ENCODE results near the gene JMJD1C.
"Not testable (repeated sequence)": the region's sequence is repeated elsewhere in the genome, so short reads cannot be mapped to it uniquely, and the experiment has no call there.

Gene JMJD1C

DNA sequence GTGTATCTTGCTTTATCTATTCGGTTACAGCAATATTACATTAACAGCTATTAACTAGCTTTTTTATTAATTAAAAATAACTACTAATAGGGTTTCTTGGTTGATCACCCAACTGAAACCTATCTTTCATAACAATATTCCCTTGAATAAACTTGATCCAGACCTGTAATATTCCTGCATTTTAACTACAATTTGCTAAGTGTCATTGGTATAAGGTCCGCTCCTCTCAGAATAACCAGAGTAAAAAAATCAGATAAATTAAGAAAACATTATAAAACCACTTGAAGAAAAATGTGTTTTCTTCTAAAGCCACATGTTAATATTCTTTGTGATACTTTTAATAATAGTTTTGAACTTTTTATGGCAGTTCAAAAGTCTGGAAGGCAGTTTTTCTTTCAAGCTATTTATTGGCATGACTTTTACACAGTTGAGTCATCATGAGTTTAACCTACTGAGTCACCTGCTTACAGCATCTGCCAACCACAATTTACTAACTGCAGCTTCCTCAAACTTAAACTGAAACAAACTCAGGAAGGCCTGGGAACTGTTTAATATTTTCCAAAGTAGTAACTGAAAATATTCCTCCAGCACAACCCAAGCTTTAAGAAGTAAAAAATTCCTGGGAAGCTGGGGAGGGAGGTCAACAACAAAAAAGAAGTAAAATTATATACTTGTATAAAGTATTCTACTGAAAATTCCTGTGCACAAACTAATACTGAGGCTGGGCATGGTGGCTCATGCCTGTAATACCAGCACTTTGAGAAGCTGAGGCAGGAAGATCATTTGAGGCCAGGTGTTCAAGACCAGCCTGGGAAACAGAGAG is 229.5 kb downstream of the JMJD1C start:
- in situ Hi-C loops (cut with MboI; ENCODE audit: low sequenced_read_pairs): no loop called here

DNA sequence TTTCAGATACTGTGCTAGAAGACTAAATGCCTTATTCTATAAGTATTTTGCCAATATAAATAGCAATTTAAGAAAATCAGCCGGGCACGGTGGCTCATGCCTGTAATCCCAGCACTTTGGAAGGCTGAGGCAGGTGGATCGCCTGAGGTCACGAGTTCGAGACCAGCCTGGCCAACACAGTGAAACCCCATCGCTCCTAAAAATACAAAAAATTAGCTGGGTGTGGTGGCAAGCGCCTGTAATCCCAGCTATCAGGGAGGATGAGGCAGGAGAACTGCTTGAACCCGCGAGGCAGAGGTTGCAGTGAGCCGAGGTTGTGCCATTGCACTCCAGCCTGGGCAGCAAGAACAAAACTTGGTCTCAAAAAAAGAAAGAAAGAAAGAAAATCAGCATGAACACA is 230.6 kb downstream of the JMJD1C start:
- in situ Hi-C loops (cut with MboI; ENCODE audit: low sequenced_read_pairs): not testable (repeated sequence)

DNA sequence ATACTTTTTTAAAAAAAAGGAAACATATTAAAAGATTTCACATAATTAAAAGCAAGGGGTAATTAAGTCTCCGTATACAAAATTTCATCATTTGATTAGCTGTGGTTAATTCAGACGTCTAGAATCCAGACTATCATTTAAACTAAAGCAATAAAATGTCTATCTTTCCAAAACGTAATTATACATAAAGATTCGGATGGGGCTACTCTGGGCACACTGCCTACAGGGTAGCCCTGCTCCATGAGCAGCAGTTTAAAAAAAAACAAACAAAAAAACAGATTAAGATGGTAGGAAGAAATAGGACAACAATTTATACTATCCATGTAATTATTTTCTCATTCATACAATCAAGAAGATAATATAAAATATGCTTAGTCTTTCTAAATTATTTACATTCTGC is 236.6 kb downstream of the JMJD1C start:
- in situ Hi-C loops (cut with MboI; ENCODE audit: low sequenced_read_pairs): no loop called here

DNA sequence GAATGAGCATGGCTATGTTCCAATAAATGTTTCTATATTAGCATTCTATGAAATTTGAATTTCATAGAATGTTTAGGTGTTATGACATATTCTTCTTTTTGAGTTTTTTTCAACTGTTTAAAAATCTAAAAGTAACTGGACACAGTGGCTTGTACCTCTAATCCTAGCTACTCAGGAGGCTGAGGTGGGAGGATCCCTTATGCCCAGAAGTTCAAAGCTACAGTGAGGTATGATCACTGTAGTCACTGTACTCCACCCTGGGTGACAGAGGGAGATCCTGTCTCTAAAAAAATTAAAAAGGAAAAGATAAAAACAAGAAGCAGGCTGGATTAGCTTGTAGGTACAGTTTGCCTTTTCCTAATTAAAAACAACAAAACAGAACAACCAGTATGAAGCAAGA is 237.5 kb downstream of the JMJD1C start:
- in situ Hi-C loops (cut with MboI; ENCODE audit: low sequenced_read_pairs): no loop called here

DNA sequence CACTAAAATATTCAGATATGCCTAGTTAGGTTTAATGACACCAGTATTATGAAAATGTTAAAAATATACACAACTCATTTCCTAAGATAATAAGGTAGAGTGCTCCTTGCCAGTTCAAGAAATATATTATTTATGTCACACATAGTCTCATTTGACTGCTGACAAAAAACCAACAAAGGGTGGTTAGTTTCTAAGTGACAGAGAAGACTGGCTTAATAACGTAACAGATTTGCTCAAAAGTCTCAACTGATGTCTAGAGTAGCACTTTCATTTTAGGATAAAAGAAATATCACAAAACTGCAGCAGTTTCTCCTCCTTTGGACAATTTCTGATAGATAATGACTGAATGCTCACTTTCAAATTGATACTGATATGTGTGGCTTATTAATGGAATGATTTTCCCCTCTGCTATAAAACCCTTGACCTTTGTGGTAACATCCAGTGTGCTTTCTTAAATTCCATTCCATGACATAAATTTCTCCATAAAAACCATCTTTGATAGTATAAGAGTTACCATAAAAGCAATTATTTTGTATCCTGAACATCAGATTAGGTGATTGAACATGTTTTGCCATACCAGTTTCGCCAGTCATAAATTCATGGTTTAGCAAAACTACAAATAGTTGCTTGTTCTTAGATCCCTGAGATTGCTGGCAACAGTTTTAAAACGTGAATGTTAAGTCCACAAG is 238.4 kb downstream of the JMJD1C start:
- in situ Hi-C loops (cut with MboI; ENCODE audit: low sequenced_read_pairs): no loop called here

DNA sequence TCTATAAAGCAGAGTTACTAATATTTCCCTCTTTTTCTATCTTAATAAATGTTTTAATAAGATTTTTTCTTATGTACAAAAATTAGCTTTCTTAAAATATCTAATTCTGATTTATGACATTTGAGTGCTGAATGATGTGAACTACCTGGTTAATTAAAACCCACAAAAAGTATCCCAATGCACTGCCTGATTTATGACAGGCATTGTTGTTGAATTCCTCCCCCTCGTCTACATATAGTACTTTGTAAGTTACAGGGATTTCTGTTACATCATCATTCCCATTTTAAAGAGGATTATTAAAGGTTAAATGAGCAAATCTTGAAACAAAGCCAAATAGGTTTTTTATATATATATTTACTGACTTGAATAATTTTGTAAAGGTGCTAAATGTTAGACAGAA is 241.5 kb downstream of the JMJD1C start:
- in situ Hi-C loops (cut with MboI; ENCODE audit: low sequenced_read_pairs): loop anchor here (25.0 kb wide), 1 partner anchor 388 kb away; no protein-coding TSS in a partner anchor

DNA sequence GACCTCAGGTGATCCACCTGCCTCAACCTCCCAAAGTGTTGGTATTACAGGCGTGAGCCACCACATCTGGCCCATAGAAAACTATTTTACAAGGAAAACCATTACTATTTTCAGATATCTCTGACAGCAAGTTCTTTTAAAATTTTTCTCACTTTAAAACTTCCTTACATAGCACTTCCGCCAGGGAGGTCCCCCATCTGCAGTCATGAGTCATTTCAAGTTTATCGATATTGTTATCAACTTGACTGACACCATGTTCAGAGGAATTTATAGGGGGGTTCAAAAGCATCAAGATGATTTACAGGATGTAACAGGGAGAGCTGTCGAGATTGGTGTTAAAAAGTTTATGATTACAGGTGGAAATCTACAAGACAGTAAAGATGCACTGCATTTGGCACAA is 243.8 kb downstream of the JMJD1C start:
- in situ Hi-C loops (cut with MboI; ENCODE audit: low sequenced_read_pairs): loop anchor here (25.0 kb wide), 1 partner anchor 390 kb away; no protein-coding TSS in a partner anchor

DNA sequence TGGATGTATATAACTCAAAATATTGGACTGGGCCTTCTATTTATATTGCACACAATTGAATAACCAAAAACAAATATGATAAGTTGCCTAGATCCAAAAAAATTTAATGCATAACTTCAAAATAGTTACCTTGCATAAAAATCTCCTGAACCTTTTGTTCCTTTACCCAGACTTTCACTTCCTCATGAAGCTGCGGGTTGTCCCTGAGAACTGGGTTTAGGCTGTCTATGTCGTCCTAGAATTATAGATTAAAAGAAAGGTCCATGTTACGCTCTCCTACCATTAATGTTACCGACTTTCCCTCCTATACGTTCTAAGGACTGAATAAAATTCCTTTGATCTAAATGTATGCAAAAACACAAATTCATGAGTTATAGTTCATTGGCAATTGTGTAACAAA is 246.0 kb downstream of the JMJD1C start:
- in situ Hi-C loops (cut with MboI; ENCODE audit: low sequenced_read_pairs): loop anchor here (25.0 kb wide), 1 partner anchor 393 kb away; no protein-coding TSS in a partner anchor

DNA sequence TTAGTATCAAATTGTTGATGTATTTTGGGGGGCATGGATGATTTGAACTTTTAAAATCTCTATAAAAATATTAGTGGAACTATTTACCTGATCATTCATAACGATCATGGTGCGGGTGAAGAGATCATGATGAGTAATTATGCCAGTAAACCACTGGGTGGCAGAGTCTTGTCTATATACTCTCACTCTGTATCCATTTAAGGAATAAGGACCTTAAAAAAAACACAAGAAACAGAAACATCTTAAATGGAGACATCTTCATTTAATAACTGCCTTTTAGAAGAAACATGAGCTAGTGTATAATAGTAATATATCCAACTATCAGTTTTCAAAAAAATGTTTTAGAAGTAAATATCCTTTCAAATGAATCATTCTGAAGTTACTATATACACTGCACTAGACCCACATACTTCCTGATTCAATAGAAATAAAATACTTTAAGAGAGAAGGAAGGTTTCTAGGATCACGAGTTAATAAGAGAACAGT is 248.6 kb downstream of the JMJD1C start:
- in situ Hi-C loops (cut with MboI; ENCODE audit: low sequenced_read_pairs): loop anchor here (25.0 kb wide), 1 partner anchor 395 kb away; no protein-coding TSS in a partner anchor

DNA sequence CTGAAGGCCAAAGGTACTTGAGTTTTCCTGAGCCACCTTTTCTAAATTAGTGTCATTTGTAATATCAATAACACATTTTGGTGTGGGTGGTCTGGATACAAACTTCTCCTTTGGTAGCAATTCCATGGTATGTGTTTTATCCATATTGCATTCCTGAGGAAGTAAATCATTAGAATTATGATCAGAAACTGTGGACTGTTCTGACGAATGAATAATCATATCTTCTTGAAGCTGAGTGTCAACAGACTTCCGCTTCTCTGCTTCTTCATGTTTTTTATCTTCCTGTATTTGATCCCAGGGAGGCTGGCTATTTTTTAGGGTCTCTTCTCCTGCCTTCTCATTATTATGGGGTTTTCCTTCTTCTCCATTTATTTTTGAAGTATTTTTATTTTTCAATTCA is 251.2 kb downstream of the JMJD1C start:
- in situ Hi-C loops (cut with MboI; ENCODE audit: low sequenced_read_pairs): loop anchor here (25.0 kb wide), 1 partner anchor 398 kb away; no protein-coding TSS in a partner anchor

DNA sequence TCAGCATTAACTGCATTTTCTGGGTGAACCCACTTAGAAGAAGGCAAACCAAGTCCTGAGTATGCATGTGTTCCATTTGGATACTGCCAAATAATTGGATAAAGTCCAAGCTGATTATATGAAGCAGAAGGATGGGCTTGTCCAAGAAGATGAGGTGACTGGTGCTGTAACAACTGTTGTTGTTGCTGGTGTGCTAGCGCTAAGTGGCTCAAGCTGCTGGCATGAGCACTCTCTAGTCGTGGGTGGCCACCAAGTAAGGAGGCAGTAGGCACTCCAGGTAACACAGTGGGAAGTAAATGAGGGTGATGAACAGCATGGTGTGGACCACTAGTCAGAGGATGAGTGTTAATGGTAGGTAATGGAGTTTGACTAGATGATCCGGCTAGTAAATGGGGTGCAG is 252.3 kb downstream of the JMJD1C start:
- in situ Hi-C loops (cut with MboI; ENCODE audit: low sequenced_read_pairs): loop anchor here (25.0 kb wide), 1 partner anchor 399 kb away; no protein-coding TSS in a partner anchor

DNA sequence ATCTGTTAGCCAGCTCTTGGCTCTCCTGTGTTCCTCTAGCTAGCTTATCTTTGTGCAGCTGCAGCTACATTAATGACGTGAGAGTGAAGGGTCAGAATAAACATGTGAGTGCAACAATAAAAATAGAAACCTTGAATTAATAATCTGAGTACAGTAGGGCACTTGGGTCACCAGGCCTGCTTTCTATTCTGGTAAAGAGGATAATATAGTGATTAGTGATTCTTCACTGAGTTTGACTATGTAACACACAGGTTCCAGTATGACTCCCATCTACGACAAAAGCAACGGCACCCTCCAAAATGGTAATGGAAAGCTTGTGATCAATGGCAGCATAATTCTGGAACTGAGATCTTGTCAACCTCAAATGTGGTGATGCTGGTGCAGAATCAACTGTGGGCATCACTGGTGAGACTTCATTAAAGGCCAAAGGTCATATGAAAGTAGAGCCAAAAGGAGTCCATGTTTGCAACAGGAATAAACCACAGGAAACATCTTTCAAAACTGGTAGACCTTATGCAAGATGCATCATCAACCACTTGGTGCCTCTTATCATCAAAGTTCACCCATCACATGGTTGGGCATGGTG is 255.1 kb downstream of the JMJD1C start:
- in situ Hi-C loops (cut with MboI; ENCODE audit: low sequenced_read_pairs): loop anchor here (25.0 kb wide), 1 partner anchor 402 kb away; no protein-coding TSS in a partner anchor

DNA sequence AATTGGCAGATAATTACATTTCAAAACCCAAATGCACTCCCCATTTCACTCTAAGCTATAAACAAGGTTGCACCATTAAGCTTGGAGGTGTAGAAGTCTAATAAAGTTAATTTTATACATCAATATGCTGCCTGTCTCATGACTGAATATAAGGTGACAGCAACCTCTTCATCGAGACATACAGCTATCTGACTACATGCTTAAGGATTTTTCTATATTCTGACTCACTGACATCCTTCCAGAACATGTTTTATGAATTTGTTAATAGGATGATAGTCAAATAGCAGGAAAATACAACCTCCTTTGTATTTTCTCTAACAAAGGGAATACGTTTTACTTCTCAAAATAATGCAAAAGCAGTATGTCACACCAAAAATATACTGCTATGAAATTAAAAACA is 256.1 kb downstream of the JMJD1C start:
- in situ Hi-C loops (cut with MboI; ENCODE audit: low sequenced_read_pairs): loop anchor here (25.0 kb wide), 1 partner anchor 403 kb away; no protein-coding TSS in a partner anchor

DNA sequence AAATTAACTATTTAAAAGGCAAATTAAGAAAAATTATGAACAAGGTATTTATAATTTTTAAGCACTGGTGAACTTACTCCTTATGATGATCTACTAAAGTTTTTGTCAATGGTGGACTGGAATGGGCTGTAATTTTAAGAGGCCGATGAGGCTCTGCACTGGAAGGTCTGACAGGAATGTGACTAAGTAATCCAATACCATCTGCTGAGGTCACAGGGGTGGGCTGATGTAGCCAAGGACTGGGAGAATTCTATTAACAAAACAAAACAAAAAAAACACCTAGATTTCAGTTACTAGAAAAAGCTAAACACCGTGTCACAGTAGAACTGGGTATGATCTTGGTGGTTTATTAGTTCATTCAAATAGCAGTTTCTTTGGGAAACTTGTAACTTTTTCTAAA is 256.8 kb downstream of the JMJD1C start:
- in situ Hi-C loops (cut with MboI; ENCODE audit: low sequenced_read_pairs): loop anchor here (25.0 kb wide), 1 partner anchor 403 kb away; no protein-coding TSS in a partner anchor

DNA sequence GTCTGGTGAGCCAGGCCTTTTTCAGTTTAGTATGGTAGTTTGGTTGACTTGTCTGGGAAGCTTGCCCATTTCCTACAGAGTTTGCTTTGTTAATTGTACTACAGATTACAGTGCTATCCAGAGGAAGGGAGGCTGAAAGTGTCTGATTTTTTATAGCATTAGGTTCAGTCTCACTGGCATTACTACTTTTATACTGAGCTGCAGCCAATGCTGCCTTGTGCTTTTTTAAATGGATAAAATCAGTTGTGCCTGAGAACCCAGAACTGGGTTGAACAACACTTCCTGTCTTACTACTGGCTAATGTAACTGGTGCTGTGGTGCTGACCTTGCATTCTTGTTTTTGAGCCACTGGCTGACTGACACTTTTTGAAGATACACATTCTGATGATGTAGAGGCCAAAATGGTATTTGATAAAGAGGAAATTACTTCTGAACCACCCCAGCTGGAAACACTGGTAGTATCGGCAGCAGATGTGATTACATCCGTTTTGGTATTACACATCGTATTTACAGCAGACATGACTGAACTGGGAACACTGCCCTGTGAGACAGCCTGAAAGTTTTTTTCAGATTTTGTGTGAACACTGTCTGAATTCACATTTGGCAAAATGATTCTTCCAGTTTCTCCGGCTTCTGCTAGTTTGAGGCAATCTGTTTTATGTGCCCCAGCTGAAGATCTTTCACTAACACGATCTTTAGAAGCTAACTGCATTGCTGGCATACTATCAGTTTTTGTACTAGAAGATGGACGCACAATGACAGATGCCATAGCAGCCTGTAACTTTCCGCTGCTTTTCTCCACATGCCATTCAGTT is 258.6 kb downstream of the JMJD1C start:
- in situ Hi-C loops (cut with MboI; ENCODE audit: low sequenced_read_pairs): loop anchor here (25.0 kb wide), 1 partner anchor 405 kb away; no protein-coding TSS in a partner anchor

DNA sequence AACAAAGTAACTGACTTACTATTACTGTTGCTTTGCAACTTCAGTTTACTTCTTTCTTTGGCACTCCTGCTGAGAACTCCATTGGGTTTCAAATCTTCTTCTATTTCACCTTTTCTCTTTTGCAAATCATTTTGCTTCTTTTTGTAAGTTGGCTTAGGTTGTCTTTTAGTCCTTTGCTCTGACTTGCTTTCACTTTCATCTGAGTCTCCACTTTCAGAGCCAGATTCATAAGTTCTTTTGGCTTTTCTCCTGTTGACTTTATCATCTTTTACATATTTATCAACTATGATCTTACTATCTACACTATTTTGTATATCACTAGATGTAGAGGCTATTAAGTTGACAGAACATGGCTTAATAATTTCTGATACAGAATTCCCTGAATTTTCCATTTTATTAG is 259.2 kb downstream of the JMJD1C start:
- in situ Hi-C loops (cut with MboI; ENCODE audit: low sequenced_read_pairs): loop anchor here (25.0 kb wide), 1 partner anchor 406 kb away; no protein-coding TSS in a partner anchor

DNA sequence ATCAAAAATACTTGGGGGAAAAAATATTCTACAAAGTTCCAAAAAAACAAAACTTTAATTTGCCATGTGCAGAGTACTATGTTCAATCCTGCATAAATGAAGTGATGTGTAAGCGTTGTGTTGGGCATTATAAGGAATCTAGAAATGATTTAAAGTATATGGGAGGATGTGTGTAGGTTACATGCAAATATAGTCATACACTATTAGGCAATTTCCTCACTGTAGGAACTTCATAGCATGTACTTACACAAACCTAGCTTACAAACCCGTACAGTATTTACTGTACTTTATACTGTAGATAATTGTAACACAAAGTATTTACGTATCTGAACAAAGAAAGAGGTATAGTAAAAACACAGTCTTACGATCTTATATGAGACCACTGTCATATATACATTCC is 260.4 kb downstream of the JMJD1C start:
- in situ Hi-C loops (cut with MboI; ENCODE audit: low sequenced_read_pairs): loop anchor here (25.0 kb wide), 1 partner anchor 407 kb away; no protein-coding TSS in a partner anchor

DNA sequence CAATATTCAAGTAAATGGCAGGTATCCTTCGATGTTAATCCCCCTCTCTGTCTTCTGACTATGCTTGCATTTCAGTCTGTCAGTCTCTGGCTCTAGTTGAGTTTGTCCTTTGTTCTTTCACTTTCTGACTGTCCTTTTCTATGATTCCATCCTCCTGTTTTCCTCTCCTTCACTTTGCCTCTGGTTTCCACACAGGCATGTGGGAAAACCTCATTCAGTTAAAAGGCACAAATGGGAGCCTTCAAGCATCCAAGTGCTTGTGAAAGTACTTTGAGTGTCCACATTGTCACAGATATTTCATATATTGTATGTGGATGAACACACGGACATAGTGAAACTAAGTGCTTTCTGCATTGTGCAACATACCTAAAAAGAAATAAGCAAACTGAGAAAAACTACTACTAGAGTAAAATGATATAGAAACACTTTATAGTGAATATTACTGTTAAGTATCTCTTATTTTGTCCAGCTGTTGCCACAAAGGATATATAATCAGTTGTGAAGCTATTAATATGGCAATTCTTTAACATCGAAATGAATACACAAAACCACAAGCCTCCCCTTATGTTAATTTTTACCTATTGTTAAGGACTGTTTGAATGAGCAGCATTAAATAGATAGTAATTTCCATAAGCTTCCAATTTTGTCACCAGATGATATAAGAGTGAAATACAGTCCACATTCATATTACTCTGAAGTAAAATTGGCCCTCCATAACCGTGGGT is 260.9 kb downstream of the JMJD1C start:
- in situ Hi-C loops (cut with MboI; ENCODE audit: low sequenced_read_pairs): loop anchor here (25.0 kb wide), 1 partner anchor 407 kb away; no protein-coding TSS in a partner anchor

DNA sequence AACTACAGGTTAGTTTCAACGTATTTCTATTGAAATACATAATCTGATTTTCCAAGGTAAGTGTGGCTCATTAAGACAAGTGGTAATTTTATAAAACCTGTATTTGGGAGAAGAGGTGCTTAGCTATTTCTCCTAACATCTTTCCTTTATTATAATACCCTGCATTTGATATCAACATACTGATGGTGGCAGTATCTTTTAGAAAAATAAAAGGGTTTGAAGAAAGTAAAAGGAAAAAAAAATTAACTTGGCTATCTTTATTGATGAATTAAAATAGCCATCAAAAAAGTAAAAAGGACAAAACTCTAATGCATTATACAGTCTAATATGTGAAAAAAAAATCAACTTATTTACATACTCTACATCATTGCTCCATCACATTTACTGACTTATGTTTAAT is 264.7 kb downstream of the JMJD1C start:
- in situ Hi-C loops (cut with MboI; ENCODE audit: low sequenced_read_pairs): loop anchor here (25.0 kb wide), 1 partner anchor 411 kb away; no protein-coding TSS in a partner anchor
